GM23248 (cell line): ENCODE measurements around the gene INO80B.

Experiments used
- EZH2 ChIP-seq: fragments of 200-600 bp; sonication (generic); IDR thresholded peaks from 2 replicates; pipeline ENCODE4 v1.6.1; 2018; ENCODE audit warnings: antibody characterized with exemption, mild to moderate bottlenecking; ENCODE audit not compliant: insufficient read depth, poor library complexity, severe bottlenecking
- EZH2phosphoT487 ChIP-seq: fragments of 200-600 bp; sonication (generic); IDR thresholded peaks from 2 replicates; pipeline ENCODE4 v1.6.1; 2018; ENCODE audit warnings: antibody characterized with exemption, moderate library complexity, mild to moderate bottlenecking, low read depth; ENCODE audit not compliant: insufficient read depth

GRCh38 chr2:74413001-74413698 lies 41.7 kb upstream of the INO80B start:
- TF ChIP-seq EZH2, result no peak
- TF ChIP-seq EZH2phosphoT487, result no peak
